Fibroblast of the aortic adventitia (primary cell): ENCODE data around the gene SRPX2. TPM values are rescaled to one million over a fixed set of nuclear protein-coding genes. Genes with fewer than 3 reads are reported as not detected.

Experiments used
- DNase-seq: peaks from one replicate; pipeline ENCODE4 v3.0.0-alpha.2; 2010; ENCODE audit warnings: low read depth
- H3K4me3 ChIP-seq: 2 replicates; pipeline ENCODE4 v1.5.1; 2011; ENCODE audit warnings: low read depth, mild to moderate bottlenecking, control low read depth, low read length, moderate library complexity
- total RNA-seq: library from RNA; depleted of rRNA; stranded (reverse); fragments of >200 nt; gene quantifications from 2 replicates; pipeline ENCODE4 v1.2.3, GENCODE V29; 2012; ENCODE audit warnings: low replicate concordance
- TF ChIP-seq, protein P1 (sequence below): IDR thresholded peaks from 2 replicates; pipeline ENCODE4 v1.5.1; 2011; ENCODE audit warnings: mild to moderate bottlenecking, low read length, control low read depth, inconsistent platforms; ENCODE audit not compliant: insufficient read depth

The SRPX2 gene
- total RNA-seq, 1 donor: 26.8 TPM

DNA sequence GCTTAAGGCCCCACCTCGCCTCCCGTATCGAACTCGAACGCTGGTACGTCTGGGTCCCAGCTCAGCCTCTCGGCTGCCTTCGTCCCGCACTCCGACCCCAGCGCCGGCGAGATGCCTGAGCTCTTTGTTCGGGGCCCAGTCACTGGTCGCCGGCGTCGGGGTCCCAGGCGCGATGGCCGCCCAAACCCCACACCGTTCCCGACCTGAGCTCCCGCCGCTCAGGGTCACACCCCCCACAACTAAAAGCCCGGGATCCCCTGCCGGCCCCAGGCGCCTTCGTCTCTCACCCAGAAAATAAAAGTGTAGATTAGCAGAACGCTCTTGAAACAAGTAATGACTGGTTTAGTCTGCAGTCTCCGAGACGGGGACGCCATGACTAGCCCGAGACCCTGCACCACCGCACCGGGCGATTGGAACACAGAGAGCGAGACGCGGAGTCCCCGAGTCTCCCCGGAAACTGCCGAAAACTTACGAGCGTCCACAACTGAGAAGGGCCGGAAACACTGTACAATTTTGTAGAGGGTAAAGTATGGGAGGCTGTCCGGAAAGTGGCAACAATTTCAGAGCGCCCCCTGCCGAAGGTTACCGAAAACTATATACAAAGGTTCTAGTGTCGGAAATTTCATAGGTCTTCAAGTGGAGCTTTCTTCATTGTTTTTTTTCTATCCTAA lies 7.5 kb upstream of the SRPX2 start, which contains the start of gene TSPAN6:
Gene TSPAN6 (minus strand): TSS at position 486 of the 671 bp plus-strand sequence. CDS start 112 bp downstream, at position 374.
- H3K4me3 ChIP-seq: peak within 1 kb of the TSS; percentile 72
- TF ChIP-seq, protein P1, sequence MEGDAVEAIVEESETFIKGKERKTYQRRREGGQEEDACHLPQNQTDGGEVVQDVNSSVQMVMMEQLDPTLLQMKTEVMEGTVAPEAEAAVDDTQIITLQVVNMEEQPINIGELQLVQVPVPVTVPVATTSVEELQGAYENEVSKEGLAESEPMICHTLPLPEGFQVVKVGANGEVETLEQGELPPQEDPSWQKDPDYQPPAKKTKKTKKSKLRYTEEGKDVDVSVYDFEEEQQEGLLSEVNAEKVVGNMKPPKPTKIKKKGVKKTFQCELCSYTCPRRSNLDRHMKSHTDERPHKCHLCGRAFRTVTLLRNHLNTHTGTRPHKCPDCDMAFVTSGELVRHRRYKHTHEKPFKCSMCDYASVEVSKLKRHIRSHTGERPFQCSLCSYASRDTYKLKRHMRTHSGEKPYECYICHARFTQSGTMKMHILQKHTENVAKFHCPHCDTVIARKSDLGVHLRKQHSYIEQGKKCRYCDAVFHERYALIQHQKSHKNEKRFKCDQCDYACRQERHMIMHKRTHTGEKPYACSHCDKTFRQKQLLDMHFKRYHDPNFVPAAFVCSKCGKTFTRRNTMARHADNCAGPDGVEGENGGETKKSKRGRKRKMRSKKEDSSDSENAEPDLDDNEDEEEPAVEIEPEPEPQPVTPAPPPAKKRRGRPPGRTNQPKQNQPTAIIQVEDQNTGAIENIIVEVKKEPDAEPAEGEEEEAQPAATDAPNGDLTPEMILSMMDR: peak; percentile 57
- DNase-seq: peak; percentile 88

DNA sequence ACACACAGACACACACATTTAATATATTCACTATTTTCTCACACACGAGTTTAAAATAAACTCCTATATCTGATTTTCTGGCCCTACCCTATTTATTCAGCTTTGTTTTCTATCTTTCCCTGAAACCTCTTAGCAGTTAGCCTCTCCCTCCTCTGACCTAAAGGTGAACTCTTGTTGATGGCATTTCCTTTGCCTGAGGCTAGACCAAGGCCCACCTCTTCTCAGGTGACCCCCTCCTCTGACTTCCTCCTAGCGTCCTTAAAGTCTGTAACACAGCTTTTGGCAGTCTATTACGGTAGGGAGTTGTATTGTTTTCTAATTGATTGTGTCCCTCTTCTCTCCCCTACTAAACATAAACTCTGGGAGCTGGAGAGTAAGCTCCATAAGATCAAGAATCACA lies 1.7 kb upstream of the SRPX2 start:
- H3K4me3 ChIP-seq: no peak overlapping the region
- TF ChIP-seq, protein P1: no peak
- no peak for DNase-seq

GRCh38 chrX:100643212-100643611 lies 787 bp upstream of the SRPX2 start:
- no peak overlapping the region for H3K4me3 ChIP-seq
- TF ChIP-seq, protein P1: no peak
- no peak for DNase-seq

DNA sequence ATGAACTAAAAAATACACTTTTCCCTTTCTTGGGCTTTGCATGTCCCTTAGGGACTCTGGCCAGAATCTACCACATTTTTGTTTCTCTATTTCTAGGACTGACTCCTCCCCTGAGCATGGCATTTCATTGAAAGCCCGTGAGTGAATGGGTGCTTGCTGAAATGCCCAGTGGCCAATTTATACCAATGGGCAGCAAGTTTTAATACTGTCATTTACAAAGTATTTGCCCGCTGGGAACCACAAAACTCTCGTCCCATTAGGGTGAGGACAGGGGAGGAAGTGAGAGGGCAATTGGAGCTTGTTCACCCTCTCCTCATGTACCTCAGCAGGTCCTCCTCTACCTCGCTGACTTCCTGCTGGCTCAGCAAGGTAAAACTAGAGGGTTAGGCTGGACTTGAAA lies 1.1 kb downstream of the SRPX2 start:
- H3K4me3 ChIP-seq: peak overlapping the region; percentile 49
- DNase-seq: no peak
- TF ChIP-seq, protein P1: no peak

DNA sequence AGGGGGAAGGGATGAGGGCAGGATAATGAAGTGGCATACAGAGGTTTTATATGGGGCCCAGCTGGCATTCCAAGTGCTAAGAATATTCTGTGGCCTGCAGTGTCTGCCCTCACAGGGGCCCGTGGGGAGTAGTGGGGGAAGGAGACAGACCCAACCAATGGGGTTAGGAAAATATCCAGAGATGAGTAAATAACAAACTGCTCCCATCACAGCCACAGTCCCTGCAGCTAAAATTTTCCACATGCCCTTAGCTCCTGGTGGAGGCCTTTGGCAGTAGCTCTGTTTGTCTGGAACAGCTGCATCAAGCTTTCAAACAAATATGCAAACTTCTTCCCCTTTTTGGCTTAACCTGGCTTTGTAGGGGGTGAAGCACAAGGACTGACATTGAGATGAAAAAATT lies 3.1 kb downstream of the SRPX2 start:
- H3K4me3 ChIP-seq: no peak overlapping the region
- DNase-seq: peak; percentile 36

GRCh38 chrX:100647739-100648138 lies 3.7 kb downstream of the SRPX2 start:
- TF ChIP-seq, protein P1: no peak
- DNase-seq: no peak

More for the DNA sequence above, 3.1 kb downstream of the SRPX2 start:
- TF ChIP-seq, protein P1: peak; percentile 3

More at GRCh38 chrX:100647739-100648138, 3.7 kb downstream of the SRPX2 start:
- H3K4me3 ChIP-seq: no peak overlapping the region
